Transverse colon (tissue), 4 donors: ENCODE data around the gene C1orf167.

Experiments used
- CTCF ChIP-seq, 5 experiments: fragments of 200-600 bp in 3 of 5; fragments of 450-650 bp in 2 of 5; sonication (generic) in 3 of 5; IDR thresholded peaks; 1 replicate in 2 of 5; 2 replicates in 3 of 5; pipeline ENCODE4 v1.5.1; 2016 to 2017; ENCODE audit warnings: antibody characterized with exemption in 5 of 5, inconsistent platforms in 3 of 5, mild to moderate bottlenecking in 2 of 5, moderate library complexity in 1 of 5
- EP300 ChIP-seq: sonication (generic); formaldehyde crosslinking; IDR thresholded peaks from one replicate; pipeline ENCODE4 v1.6.1; 2017; ENCODE audit warnings: antibody characterized with exemption, low read depth
- POLR2AphosphoS5 ChIP-seq, 3 donors: sonication (generic); formaldehyde crosslinking; IDR thresholded peaks; one replicate each; pipeline ENCODE4 v1.6.1; 2016; ENCODE audit warnings: antibody characterized with exemption in 3 of 3

GRCh38 chr1:11831945-11832725 is 70.1 kb downstream of the C1orf167 start:
- TF ChIP-seq CTCF (IDR thresholded peaks at IDR 0.05) = no peak
- no peak for TF ChIP-seq POLR2AphosphoS5 (IDR thresholded peaks at IDR 0.05)
- no peak for TF ChIP-seq EP300
